Liver (tissue), 3 donors: ENCODE data around the gene GMDS.

Experiments
- CTCF ChIP-seq: fragments of 150-350 bp; IDR thresholded peaks from 2 replicates; pipeline ENCODE4 v1.5.1; 2017; ENCODE audit warnings: improper control_type of control experiment, low read depth, low read length; ENCODE audit not compliant: missing input control
- EGR1 ChIP-seq, 2 donors: IDR thresholded peaks; 2 replicates each; pipeline ENCODE4 v1.6.1; 2016 to 2018; ENCODE audit warnings: antibody characterized with exemption in 2 of 2, low read depth in 2 of 2
- GABPA ChIP-seq, 2 donors: IDR thresholded peaks in 1 of 2; conservative IDR thresholded peaks in 1 of 2; 2 replicates each; pipeline ENCODE4 v1.6.1; 2016; ENCODE audit warnings: antibody characterized with exemption in 2 of 2, mild to moderate bottlenecking in 1 of 2, moderate library complexity in 1 of 2
- RAD21 ChIP-seq, 2 donors: IDR thresholded peaks; 2 replicates each; pipeline ENCODE4 v1.6.1; 2016; ENCODE audit warnings: antibody characterized with exemption in 2 of 2, mild to moderate bottlenecking in 2 of 2
- REST ChIP-seq: IDR thresholded peaks from 2 replicates; pipeline ENCODE4 v1.6.1; 2016; ENCODE audit warnings: antibody characterized with exemption, mild to moderate bottlenecking
- TAF1 ChIP-seq: conservative IDR thresholded peaks from 2 replicates; pipeline ENCODE4 v1.6.1; 2016; ENCODE audit warnings: antibody characterized with exemption, mild to moderate bottlenecking
- YY1 ChIP-seq: IDR thresholded peaks from 2 replicates; pipeline ENCODE4 v1.6.1; 2016; ENCODE audit warnings: antibody characterized with exemption, mild to moderate bottlenecking
- TF ChIP-seq, protein P1 (sequence below): IDR thresholded peaks from 2 replicates; pipeline ENCODE4 v1.6.1; 2016; ENCODE audit warnings: antibody characterized with exemption
- donor health status: healthy.
- donor health status: healthy.

- TF ChIP-seq TAF1: no peak
- TF ChIP-seq, protein P1, sequence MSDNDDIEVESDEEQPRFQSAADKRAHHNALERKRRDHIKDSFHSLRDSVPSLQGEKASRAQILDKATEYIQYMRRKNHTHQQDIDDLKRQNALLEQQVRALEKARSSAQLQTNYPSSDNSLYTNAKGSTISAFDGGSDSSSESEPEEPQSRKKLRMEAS: no peak
- no peak for TF ChIP-seq GABPA (IDR thresholded peaks at IDR 0.05 in 1 of 2, conservative IDR thresholded peaks at IDR 0.05 in 1 of 2)
- TF ChIP-seq CTCF: no peak
- no peak for TF ChIP-seq REST
- TF ChIP-seq EGR1 (IDR thresholded peaks at IDR 0.05; ENCODE audit: low read depth in 2 of 2): no peak
- no peak for TF ChIP-seq YY1
- TF ChIP-seq RAD21 (IDR thresholded peaks at IDR 0.05): no peak
These were observed 147.9 kb downstream of the GMDS start for GRCh38 chr6:2097464-2097863.
